Keratinocyte (primary cell): ENCODE measurements around the gene ABCC6. TPM values are rescaled to one million over a fixed set of nuclear protein-coding genes. Genes with fewer than 3 reads are reported as not detected.

Experiments used
- DNase-seq: peaks from one replicate; pipeline ENCODE4 v3.0.0-alpha.2; 2011; ENCODE audit warnings: low read depth, missing footprints, low spot score
- FAIRE-seq: peaks from 2 replicates; lab custom pipeline; 2011; peaks lifted over from hg19 to GRCh38; lab: Jason Lieb, UNC
- H2AFZ ChIP-seq: 2 replicates; pipeline ENCODE4 v1.6.0; 2012; ENCODE audit warnings: low read length, control low read depth, inconsistent platforms; ENCODE audit not compliant: control insufficient read depth
- H3K27ac ChIP-seq: 2 replicates; pipeline ENCODE4 v1.5.1; 2011; ENCODE audit warnings: low read length; ENCODE audit not compliant: control insufficient read depth, insufficient read depth
- H3K27me3 ChIP-seq: 3 replicates; pipeline ENCODE4 v1.6.0; 2011; ENCODE audit warnings: low read length; ENCODE audit not compliant: control insufficient read depth, insufficient read depth; ENCODE audit errors: extremely low read depth
- H3K36me3 ChIP-seq, 2 experiments: 2 replicates in 1 of 2; 3 replicates in 1 of 2; pipeline ENCODE4 v1.5.1; 2011; ENCODE audit warnings: low read length in 2 of 2, mild to moderate bottlenecking in 1 of 2; ENCODE audit not compliant: control insufficient read depth in 2 of 2, insufficient read depth in 2 of 2; ENCODE audit errors: extremely low read depth in 1 of 2
- H3K4me1 ChIP-seq: 3 replicates; pipeline ENCODE4 v1.5.1; 2011; ENCODE audit warnings: low read length; ENCODE audit not compliant: control insufficient read depth, insufficient read depth; ENCODE audit errors: extremely low read depth
- H3K4me2 ChIP-seq: 3 replicates; pipeline ENCODE4 v1.6.0; 2011; ENCODE audit warnings: low read depth, low read length; ENCODE audit not compliant: control insufficient read depth, insufficient read depth; ENCODE audit errors: extremely low read depth
- H3K4me3 ChIP-seq, 3 experiments: fragments of 200-600 bp in 1 of 3; sonication (generic) in 1 of 3; 2 replicates in 2 of 3; 3 replicates in 1 of 3; pipeline ENCODE4 v1.5.1; 2011 to 2016; ENCODE audit warnings: low read length in 3 of 3, mild to moderate bottlenecking in 3 of 3, control low read depth in 2 of 3, inconsistent platforms in 1 of 3, low read depth in 1 of 3, mixed read lengths in 1 of 3, mixed run types in 1 of 3, moderate library complexity in 1 of 3; ENCODE audit not compliant: control insufficient read depth in 2 of 3, insufficient read depth in 2 of 3; ENCODE audit errors: extremely low read depth in 1 of 3
- H3K79me2 ChIP-seq: 2 replicates; pipeline ENCODE4 v1.6.0; 2012; ENCODE audit warnings: low read length; ENCODE audit not compliant: control insufficient read depth, insufficient read depth
- H3K9ac ChIP-seq: 3 replicates; pipeline ENCODE4 v1.6.0; 2011; ENCODE audit warnings: low read length; ENCODE audit not compliant: control insufficient read depth, insufficient read depth; ENCODE audit errors: extremely low read depth
- H3K9me1 ChIP-seq: 3 replicates; pipeline ENCODE4 v1.6.0; 2011; ENCODE audit warnings: low read length; ENCODE audit not compliant: control insufficient read depth, insufficient read depth; ENCODE audit errors: extremely low read depth
- H3K9me3 ChIP-seq: 2 replicates; pipeline ENCODE4 v1.5.1; 2012; ENCODE audit warnings: low read depth, low read length; ENCODE audit not compliant: control insufficient read depth
- H4K20me1 ChIP-seq: 3 replicates; pipeline ENCODE4 v1.6.0; 2011; ENCODE audit warnings: low read length; ENCODE audit not compliant: control insufficient read depth, insufficient read depth; ENCODE audit errors: extremely low read depth
- CTCF ChIP-seq, 3 experiments: IDR thresholded peaks in 1 of 3; conservative IDR thresholded peaks in 1 of 3; optimal IDR thresholded peaks in 1 of 3; 2 replicates in 2 of 3; 3 replicates in 1 of 3; pipeline versions ENCODE3 to v1.5.1; 2011; ENCODE audit warnings: low read length in 3 of 3, mild to moderate bottlenecking in 3 of 3, moderate library complexity in 2 of 3, control low read depth in 1 of 3, inconsistent platforms in 1 of 3; ENCODE audit not compliant: insufficient read depth in 2 of 3; ENCODE audit errors: extremely low read depth in 1 of 3
- EZH2 ChIP-seq: IDR thresholded peaks from one replicate; pipeline ENCODE4 v1.6.1; 2012; ENCODE audit warnings: inconsistent platforms, mild to moderate bottlenecking, low read length, moderate library complexity
- dilution Hi-C: fragments of 300-500 bp; cut with MboI; formaldehyde crosslinking; loops from one replicate; pipeline ENCODE4 v1.7.0; 2020; ENCODE audit warnings: low sequenced_read_pairs; ENCODE audit not compliant: extremely low pct_ligation_motif_present
- polyA plus RNA-seq, 5 experiments: library from polyadenylated mRNA; depleted of rRNA in 3 of 5; stranded (reverse) in 3 of 5; stranded (forward) in 1 of 5; unstranded in 1 of 5; fragments of >200 nt; gene quantifications; 1 replicate in 1 of 5; 2 replicates in 3 of 5; 3 replicates in 1 of 5; pipeline versions ENCODE4 v1.2.1 to v1.2.3, GENCODE V29; 2011 to 2012; ENCODE audit warnings: missing spikeins in 2 of 5, low read depth in 1 of 5, low replicate concordance in 1 of 5

The ABCC6 gene
- polyA plus RNA-seq, 1 donor (not counting 4 experiments of a cell fraction or from before 2014, with no cell fraction given): not detected

- Histone ChIP-seq H3K9ac (no peak overlapping the region), H3K36me3 (peaks cover 25 to 34% of the 10 kb centered on the region in 2 experiments), H2AFZ (no peak overlapping the region), H3K4me1 (peaks cover 1% of the 10 kb centered on the region), H3K79me2 (no peaks in the 10 kb centered on the region), H3K9me1 (no peaks in the 10 kb centered on the region), H3K27ac (no peak overlapping the region), H3K27me3 (no peaks in the 10 kb centered on the region), H4K20me1 (no peaks in the 10 kb centered on the region), H3K4me3 (no peak overlapping the region), H3K9me3 (no peaks in the 10 kb centered on the region), H3K4me2 (no peak overlapping the region)
- dilution Hi-C loops: no loop called here
- DNase-seq: no peak
- no peak for FAIRE-seq
- TF ChIP-seq CTCF (optimal IDR thresholded peaks at IDR 0.05 in 1 of 3, IDR thresholded peaks at IDR 0.05 in 1 of 3, conservative IDR thresholded peaks at IDR 0.05 in 1 of 3; ENCODE audit: extremely low read depth in 1 of 3, insufficient read depth in 2 of 3, low read length in 3 of 3): no peak
- TF ChIP-seq EZH2: no peak
Measured at GRCh38 chr16:16139061-16139460, 84.2 kb downstream of the ABCC6 start.

GRCh38 chr16:16138034-16138635, 85.2 kb downstream of the ABCC6 start:
- FAIRE-seq: no peak

More at GRCh38 chr16:16138034-16138635, 85.2 kb downstream of the ABCC6 start:
- dilution Hi-C loops: no loop called here
- Histone ChIP-seq H3K79me2 (no peaks in the 10 kb centered on the region), H3K9me1 (no peaks in the 10 kb centered on the region), H3K4me1 (no peaks in the 10 kb centered on the region), H3K27me3 (no peaks in the 10 kb centered on the region), H3K27ac (no peak overlapping the region), H4K20me1 (no peaks in the 10 kb centered on the region), H3K4me3 (no peak overlapping the region), H3K4me2 (no peak overlapping the region), H2AFZ (no peak overlapping the region), H3K36me3 (peaks cover 28 to 37% of the 10 kb centered on the region in 2 experiments), H3K9ac (no peak overlapping the region), H3K9me3 (no peaks in the 10 kb centered on the region)
- TF ChIP-seq EZH2: no peak
- TF ChIP-seq CTCF (optimal IDR thresholded peaks at IDR 0.05 in 1 of 3, IDR thresholded peaks at IDR 0.05 in 1 of 3, conservative IDR thresholded peaks at IDR 0.05 in 1 of 3; ENCODE audit: extremely low read depth in 1 of 3, insufficient read depth in 2 of 3, low read length in 3 of 3): no peak
- DNase-seq: no peak
